Astrocyte of the spinal cord (primary cell): Measurements from ENCODE around the gene VPS35L.

Experiments
- DNase-seq: peaks from one replicate; pipeline ENCODE4 v3.0.0; 2011; ENCODE audit warnings: low read depth, low spot score
- H3K4me3 ChIP-seq: 2 replicates; pipeline ENCODE4 v1.5.1; 2011; ENCODE audit warnings: low read depth, mild to moderate bottlenecking, low read length, moderate library complexity
- in situ Hi-C: cut with HindIII; loops from 2 replicates; pipeline ENCODE4 v1.10.0; 2017; ENCODE audit warnings: low sequenced_read_pairs
- TF ChIP-seq, protein P1 (sequence below): IDR thresholded peaks from 2 replicates; pipeline ENCODE4 v1.5.1; 2012; ENCODE audit warnings: low read depth, mild to moderate bottlenecking, low read length, inconsistent platforms

VPS35L gene

GRCh38 chr16:19613834-19614233 lies 58.3 kb downstream of the VPS35L start:
- in situ Hi-C loops: no loop called here
- TF ChIP-seq, protein P1, sequence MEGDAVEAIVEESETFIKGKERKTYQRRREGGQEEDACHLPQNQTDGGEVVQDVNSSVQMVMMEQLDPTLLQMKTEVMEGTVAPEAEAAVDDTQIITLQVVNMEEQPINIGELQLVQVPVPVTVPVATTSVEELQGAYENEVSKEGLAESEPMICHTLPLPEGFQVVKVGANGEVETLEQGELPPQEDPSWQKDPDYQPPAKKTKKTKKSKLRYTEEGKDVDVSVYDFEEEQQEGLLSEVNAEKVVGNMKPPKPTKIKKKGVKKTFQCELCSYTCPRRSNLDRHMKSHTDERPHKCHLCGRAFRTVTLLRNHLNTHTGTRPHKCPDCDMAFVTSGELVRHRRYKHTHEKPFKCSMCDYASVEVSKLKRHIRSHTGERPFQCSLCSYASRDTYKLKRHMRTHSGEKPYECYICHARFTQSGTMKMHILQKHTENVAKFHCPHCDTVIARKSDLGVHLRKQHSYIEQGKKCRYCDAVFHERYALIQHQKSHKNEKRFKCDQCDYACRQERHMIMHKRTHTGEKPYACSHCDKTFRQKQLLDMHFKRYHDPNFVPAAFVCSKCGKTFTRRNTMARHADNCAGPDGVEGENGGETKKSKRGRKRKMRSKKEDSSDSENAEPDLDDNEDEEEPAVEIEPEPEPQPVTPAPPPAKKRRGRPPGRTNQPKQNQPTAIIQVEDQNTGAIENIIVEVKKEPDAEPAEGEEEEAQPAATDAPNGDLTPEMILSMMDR: no peak
- no peak for DNase-seq
- no peak overlapping the region for H3K4me3 ChIP-seq

DNA sequence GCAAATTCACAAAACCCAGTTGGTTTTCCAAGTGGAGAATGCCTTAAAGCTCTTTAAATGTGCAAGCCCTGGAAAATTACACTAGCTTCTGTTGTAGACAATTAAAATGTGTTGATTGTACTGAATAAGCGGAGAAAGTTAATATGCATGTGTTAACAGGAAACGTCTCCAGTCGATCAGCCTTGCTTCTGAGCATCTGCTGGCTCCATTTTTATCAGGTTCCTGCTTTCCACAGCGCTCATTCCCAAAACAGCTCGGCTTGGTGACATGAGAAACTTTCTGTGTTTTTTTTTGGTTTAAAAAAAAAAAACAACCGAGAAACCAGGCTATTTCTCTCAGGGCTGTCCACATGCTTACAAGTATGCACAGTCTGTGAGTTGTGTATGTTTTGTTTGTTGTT lies 60.7 kb downstream of the VPS35L start:
- TF ChIP-seq, protein P1: no peak
- in situ Hi-C loops: no loop called here
- H3K4me3 ChIP-seq: no peak overlapping the region
- DNase-seq: no peak

GRCh38 chr16:19618876-19619275 lies 63.4 kb downstream of the VPS35L start:
- no peak for DNase-seq
- TF ChIP-seq, protein P1: no peak
- in situ Hi-C loops: no loop called here
- no peak overlapping the region for H3K4me3 ChIP-seq

- TF ChIP-seq, protein P1: no peak
- no peak overlapping the region for H3K4me3 ChIP-seq
- no peak for DNase-seq
- in situ Hi-C loops: no loop called here
Measured at GRCh38 chr16:19621445-19621844, 65.9 kb downstream of the VPS35L start.

GRCh38 chr16:19625039-19625438 lies 69.5 kb downstream of the VPS35L start:
- in situ Hi-C loops: no loop called here
- DNase-seq: no peak
- TF ChIP-seq, protein P1: no peak
- no peak overlapping the region for H3K4me3 ChIP-seq

DNA sequence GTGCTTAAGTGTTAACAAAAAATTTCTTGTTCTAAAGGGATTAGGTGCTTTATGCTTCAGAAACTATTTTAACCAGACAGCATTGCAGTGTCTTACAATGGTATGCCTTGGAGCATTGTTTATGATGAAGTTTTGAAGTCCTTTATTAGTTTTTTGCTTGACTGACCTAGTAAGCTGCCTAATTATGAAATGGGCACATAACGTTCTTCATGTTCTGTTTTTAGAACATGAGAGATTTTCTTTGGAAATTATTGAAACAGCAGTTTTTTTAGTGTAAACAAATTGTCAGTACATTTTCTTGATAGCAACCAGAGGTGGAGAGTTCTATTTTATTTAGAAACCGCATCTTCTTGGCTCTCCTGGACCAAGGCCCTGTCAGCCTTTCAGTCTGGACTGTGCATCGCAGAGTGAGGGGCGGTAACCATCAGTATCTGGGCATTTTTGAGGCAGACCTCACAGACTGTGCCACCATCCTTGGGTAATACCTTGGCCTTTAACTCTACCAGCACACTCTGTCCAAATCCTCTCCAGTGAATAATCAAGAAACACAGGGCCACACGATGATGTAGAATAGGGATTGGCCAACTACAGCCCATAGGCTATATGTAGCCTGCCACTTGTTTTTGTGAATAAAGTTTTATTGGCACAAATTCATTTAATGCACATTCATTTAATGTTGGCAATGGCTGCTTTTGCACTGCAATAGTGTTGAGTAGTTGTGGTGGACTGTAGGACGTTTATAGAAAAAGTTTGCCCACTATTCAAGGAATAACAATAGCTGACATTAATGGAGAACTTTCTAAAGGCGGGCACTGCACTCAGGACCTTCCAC lies 81.1 kb downstream of the VPS35L start:
- no peak overlapping the region for H3K4me3 ChIP-seq
- DNase-seq: no peak
- in situ Hi-C loops: no loop called here
- TF ChIP-seq, protein P1: no peak
